Hepatocyte (in vitro differentiated cells): ENCODE results near the gene SORL1-AS1.

ENCODE experiments used
- DNase-seq: peaks from one replicate; pipeline ENCODE4 v3.0.0-alpha.2; 2016; ENCODE audit warnings: low spot score
- H2AFZ ChIP-seq: fragments of 200-600 bp; sonication (generic); 2 replicates; pipeline ENCODE4 v1.6.0; 2016; ENCODE audit warnings: antibody characterized with exemption, mild to moderate bottlenecking
- H3K27ac ChIP-seq: fragments of 200-600 bp; sonication (generic); 2 replicates; pipeline ENCODE4 v1.5.1; 2016; ENCODE audit warnings: mild to moderate bottlenecking
- H3K27me3 ChIP-seq: fragments of 200-600 bp; sonication (generic); 2 replicates; pipeline ENCODE4 v1.6.1; 2016
- H3K36me3 ChIP-seq: fragments of 200-600 bp; sonication (generic); replicated peaks from 2 replicates; pipeline ENCODE4 v1.5.1; 2016; ENCODE audit warnings: low read depth; ENCODE audit not compliant: insufficient read depth
- H3K4me1 ChIP-seq: fragments of 200-600 bp; sonication (generic); 2 replicates; pipeline ENCODE4 v1.5.1; 2016; ENCODE audit warnings: mild to moderate bottlenecking, moderate library complexity; ENCODE audit not compliant: insufficient read depth
- H3K4me2 ChIP-seq: fragments of 200-600 bp; sonication (generic); 2 replicates; pipeline ENCODE4 v1.6.0; 2016
- H3K4me3 ChIP-seq: fragments of 200-600 bp; sonication (generic); 2 replicates; pipeline ENCODE4 v1.5.1; 2016; ENCODE audit warnings: mild to moderate bottlenecking
- H3K79me2 ChIP-seq: fragments of 200-600 bp; sonication (generic); 2 replicates; pipeline ENCODE4 v1.6.0; 2017; ENCODE audit warnings: mild to moderate bottlenecking
- H3K9me2 ChIP-seq: fragments of 200-600 bp; sonication (generic); replicated peaks from 2 replicates; pipeline ENCODE4 v1.6.0; 2017; ENCODE audit warnings: mild to moderate bottlenecking; ENCODE audit not compliant: insufficient read depth
- H3K9me3 ChIP-seq: fragments of 200-600 bp; sonication (generic); 2 replicates; pipeline ENCODE4 v1.5.1; 2016; ENCODE audit warnings: low read depth, mild to moderate bottlenecking
- H4K20me1 ChIP-seq: fragments of 200-600 bp; sonication (generic); 2 replicates; pipeline ENCODE4 v1.6.0; 2016; ENCODE audit warnings: mild to moderate bottlenecking; ENCODE audit not compliant: insufficient read depth, poor library complexity, severe bottlenecking
- CTCF ChIP-seq: fragments of 200-600 bp; sonication (generic); IDR thresholded peaks from 2 replicates; pipeline ENCODE4 v1.5.1; 2016; ENCODE audit warnings: antibody characterized with exemption, mild to moderate bottlenecking; ENCODE audit not compliant: poor library complexity
- EZH2 ChIP-seq: fragments of 200-600 bp; sonication (generic); IDR thresholded peaks from 2 replicates; pipeline ENCODE4 v1.6.1; 2016; ENCODE audit warnings: antibody characterized with exemption, mild to moderate bottlenecking, borderline replicate concordance
- EZH2phosphoT487 ChIP-seq: fragments of 200-600 bp; sonication (generic); IDR thresholded peaks from one replicate; pipeline ENCODE4 v1.6.1; 2018; ENCODE audit warnings: antibody characterized with exemption, mild to moderate bottlenecking, low read depth, moderate library complexity; ENCODE audit not compliant: unreplicated experiment, severe bottlenecking
- WGBS: methylation state at CpG from one replicate; pipeline ENCODE4 v1.1.6; 2016; ENCODE audit warnings: low lambda C conversion rate; ENCODE audit errors: missing lambda C conversion rate; 5-methylcytosine and 5-hydroxymethylcytosine counted together

Gene SORL1-AS1

GRCh38 chr11:121476379-121477032 lies 23.7 kb upstream of the SORL1-AS1 start:
- Histone ChIP-seq H2AFZ (no peak overlapping the region), H3K4me2 (no peak overlapping the region), H3K9me2 (no peaks in the 10 kb centered on the region), H3K79me2 (no peaks in the 10 kb centered on the region), H3K4me1 (peaks cover 9% of the 10 kb centered on the region), H3K9me3 (no peaks in the 10 kb centered on the region), H3K27ac (peak overlapping the region; percentile 62), H3K4me3 (no peak overlapping the region), H3K36me3 (no peaks in the 10 kb centered on the region), H4K20me1 (no peaks in the 10 kb centered on the region), H3K27me3 (no peaks in the 10 kb centered on the region)
- TF ChIP-seq EZH2phosphoT487 (no peak), EZH2 (no peak), CTCF (no peak)
- WGBS = 72% methylated on average over 4 of the region's 5 CpGs
- peak; percentile 48 for DNase-seq

- Histone ChIP-seq H3K9me2 (no peaks in the 10 kb centered on the region), H4K20me1 (no peaks in the 10 kb centered on the region), H3K4me1 (peaks cover 9% of the 10 kb centered on the region), H3K36me3 (no peaks in the 10 kb centered on the region), H3K9me3 (no peaks in the 10 kb centered on the region), H3K79me2 (peaks cover 10% of the 10 kb centered on the region), H3K4me2 (no peak overlapping the region), H3K4me3 (no peak overlapping the region), H2AFZ (no peak overlapping the region), H3K27me3 (no peaks in the 10 kb centered on the region), H3K27ac (no peak overlapping the region)
- TF ChIP-seq EZH2phosphoT487 = no peak
- TF ChIP-seq EZH2 = no peak
- TF ChIP-seq CTCF = no peak
- 98% methylated on average over 7 of the region's 7 CpGs for WGBS
- DNase-seq = no peak
These were observed 21.9 kb upstream of the SORL1-AS1 start for GRCh38 chr11:121474680-121475079.

- 85% methylated on average over 8 of the region's 8 CpGs for WGBS
These were observed 20.5 kb upstream of the SORL1-AS1 start for GRCh38 chr11:121473064-121473777.

GRCh38 chr11:121472312-121472711 lies 19.5 kb upstream of the SORL1-AS1 start:
- 81% methylated on average over 2 of the region's 2 CpGs for WGBS
- no peak overlapping the region for H3K27ac ChIP-seq
- H3K4me3 ChIP-seq = no peak overlapping the region
- no peaks in the 10 kb centered on the region for H4K20me1 ChIP-seq
- H3K9me3 ChIP-seq = no peaks in the 10 kb centered on the region
- DNase-seq = no peak
- no peaks in the 10 kb centered on the region for H3K27me3 ChIP-seq
- H2AFZ ChIP-seq = no peak overlapping the region
- peaks cover 22% of the 10 kb centered on the region for H3K79me2 ChIP-seq
- no peak for TF ChIP-seq EZH2phosphoT487
- TF ChIP-seq EZH2 = no peak
- no peak for TF ChIP-seq CTCF
- H3K9me2 ChIP-seq = no peaks in the 10 kb centered on the region
- H3K4me1 ChIP-seq = peaks cover 15% of the 10 kb centered on the region
- no peak overlapping the region for H3K4me2 ChIP-seq
- H3K36me3 ChIP-seq = no peaks in the 10 kb centered on the region

More at GRCh38 chr11:121473064-121473777, 20.5 kb upstream of the SORL1-AS1 start:
- peaks cover 6% of the 10 kb centered on the region for H3K4me1 ChIP-seq
- TF ChIP-seq EZH2phosphoT487 = no peak
- TF ChIP-seq EZH2 = no peak
- no peak overlapping the region for H2AFZ ChIP-seq
- H3K4me3 ChIP-seq = no peak overlapping the region
- H4K20me1 ChIP-seq = no peaks in the 10 kb centered on the region
- H3K79me2 ChIP-seq = peaks cover 21% of the 10 kb centered on the region
- no peaks in the 10 kb centered on the region for H3K36me3 ChIP-seq
- no peak overlapping the region for H3K27ac ChIP-seq
- no peaks in the 10 kb centered on the region for H3K27me3 ChIP-seq
- H3K9me2 ChIP-seq = no peaks in the 10 kb centered on the region
- no peak for DNase-seq
- H3K9me3 ChIP-seq = no peaks in the 10 kb centered on the region
- no peak overlapping the region for H3K4me2 ChIP-seq
